HG03103 (cell line): ENCODE measurements around the gene SEPTIN2.
"Not testable (repeated sequence)": the region's sequence is repeated elsewhere in the genome, so short reads cannot be mapped to it uniquely, and the experiment has no call there.

ENCODE experiments used
- ATAC-seq: cut with Tn5 transposase; IDR thresholded peaks from one replicate; pipeline ENCODE4 v1.9.1; 2021; ENCODE audit warnings: low read depth; ENCODE audit not compliant: unreplicated experiment

SEPTIN2 gene

GRCh38 chr2:241286348-241287090 lies 29.2 kb upstream of the SEPTIN2 start:
- no peak for ATAC-seq

GRCh38 chr2:241288324-241288888 lies 27.3 kb upstream of the SEPTIN2 start:
- no peak for ATAC-seq

- ATAC-seq: no peak
Measured at GRCh38 chr2:241289053-241289452, 26.7 kb upstream of the SEPTIN2 start.

- ATAC-seq: no peak
Measured at GRCh38 chr2:241289597-241289996, 26.1 kb upstream of the SEPTIN2 start.

- ATAC-seq: no peak
Measured at GRCh38 chr2:241291153-241291552, 24.6 kb upstream of the SEPTIN2 start.

- ATAC-seq: no peak
Measured at GRCh38 chr2:241291977-241292376, 23.7 kb upstream of the SEPTIN2 start.

GRCh38 chr2:241293378-241293797 lies 22.3 kb upstream of the SEPTIN2 start:
- ATAC-seq: not testable (repeated sequence)

- ATAC-seq: no peak
Measured at GRCh38 chr2:241295326-241296095, 20.2 kb upstream of the SEPTIN2 start.

GRCh38 chr2:241296767-241297166 lies 19.0 kb upstream of the SEPTIN2 start:
- ATAC-seq: no peak

GRCh38 chr2:241298673-241299072 lies 17.1 kb upstream of the SEPTIN2 start:
- no peak for ATAC-seq

- no peak for ATAC-seq
Measured at GRCh38 chr2:241300000-241300399, 15.7 kb upstream of the SEPTIN2 start.

GRCh38 chr2:241302083-241302482 lies 13.6 kb upstream of the SEPTIN2 start:
- ATAC-seq: no peak

GRCh38 chr2:241302759-241303651 lies 12.7 kb upstream of the SEPTIN2 start:
- ATAC-seq: no peak

GRCh38 chr2:241304039-241304670 lies 11.6 kb upstream of the SEPTIN2 start:
- no peak for ATAC-seq

- ATAC-seq: no peak
Measured at GRCh38 chr2:241307055-241307454, 8.7 kb upstream of the SEPTIN2 start.

- ATAC-seq: no peak
Measured at GRCh38 chr2:241308267-241308666, 7.5 kb upstream of the SEPTIN2 start.

GRCh38 chr2:241308832-241309500 lies 6.8 kb upstream of the SEPTIN2 start:
- ATAC-seq: no peak

- ATAC-seq: peak; percentile 40
Measured at GRCh38 chr2:241309684-241310117, 6.0 kb upstream of the SEPTIN2 start.

GRCh38 chr2:241310917-241311566 lies 4.7 kb upstream of the SEPTIN2 start:
- ATAC-seq: no peak
